Embryonic facial prominence (tissue), 1 donor: ENCODE data around the gene DMXL2.

Experiments used
- DNase-seq: peaks from one replicate; pipeline ENCODE4 v3.0.0-alpha.2; 2016; ENCODE audit errors: extremely low spot score

Gene DMXL2

DNA sequence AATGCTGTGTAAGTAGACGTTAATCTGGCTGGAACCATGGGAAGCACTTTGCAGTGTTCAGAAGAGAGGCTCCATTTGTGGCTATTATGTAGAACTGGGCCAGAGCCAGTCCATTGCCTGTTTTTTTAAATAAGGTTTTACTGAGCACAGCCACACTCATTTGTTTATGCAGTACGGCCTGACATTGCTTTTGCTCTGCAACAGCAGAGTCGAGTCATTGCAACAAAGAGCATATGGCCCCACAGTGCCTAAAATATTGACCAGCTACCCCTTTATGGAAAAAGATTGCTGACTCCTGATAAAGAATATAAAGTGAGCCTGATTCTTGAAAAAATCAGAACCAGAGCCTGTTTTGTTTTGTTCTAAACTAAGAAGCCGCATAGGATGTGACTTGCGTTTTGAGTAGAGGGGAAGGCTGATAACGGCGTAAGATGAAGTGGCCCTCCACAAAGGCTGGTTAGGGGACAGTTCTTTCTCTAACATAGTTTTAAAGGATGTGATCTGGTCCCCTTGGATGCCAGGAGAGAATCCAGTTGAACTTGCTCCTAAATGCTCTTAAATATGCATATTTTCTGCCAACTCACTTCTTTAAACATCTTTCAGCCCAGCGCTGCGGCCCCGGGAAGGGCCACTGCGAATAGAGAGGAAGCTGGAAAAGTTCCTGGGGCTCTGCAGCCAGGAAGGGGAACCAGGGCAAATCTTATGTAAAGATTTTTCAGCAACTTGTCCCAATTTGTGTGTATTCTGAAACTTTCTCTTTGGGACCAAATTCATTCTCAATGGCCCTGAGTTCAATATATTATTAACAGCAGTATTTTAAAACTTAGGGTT is 216.7 kb downstream of the DMXL2 start:
- DNase-seq: no peak

DNA sequence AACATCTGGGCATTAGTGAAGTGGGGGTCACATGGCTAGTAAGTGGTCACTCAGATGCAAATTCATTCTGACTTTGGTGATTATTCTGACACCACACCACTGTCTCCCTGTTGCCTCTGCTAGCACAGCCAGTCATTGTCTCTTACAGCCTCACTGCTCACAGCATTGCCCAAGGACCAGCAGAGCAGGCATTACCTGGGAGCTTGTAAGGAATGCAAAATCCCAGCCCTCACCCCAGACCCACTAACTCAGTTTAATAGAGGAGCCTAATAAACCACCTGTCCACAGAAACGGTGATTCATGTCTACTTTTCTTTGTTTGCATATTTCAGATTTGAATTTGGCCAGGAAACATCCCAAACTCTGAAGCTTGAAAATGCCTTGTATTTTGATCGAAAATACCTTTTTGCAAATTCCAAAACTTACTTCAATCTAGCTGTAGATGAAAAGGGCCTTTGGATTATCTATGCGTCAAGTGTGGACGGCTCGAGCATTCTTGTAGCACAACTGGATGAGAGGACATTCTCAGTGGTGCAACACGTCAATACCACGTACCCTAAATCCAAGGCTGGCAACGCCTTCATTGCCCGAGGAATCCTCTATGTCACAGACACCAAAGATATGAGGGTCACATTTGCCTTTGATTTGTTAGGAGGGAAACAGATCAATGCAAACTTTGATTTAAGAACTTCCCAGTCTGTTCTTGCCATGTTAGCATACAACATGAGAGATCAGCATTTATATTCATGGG is 218.4 kb downstream of the DMXL2 start:
- DNase-seq: no peak

DNA sequence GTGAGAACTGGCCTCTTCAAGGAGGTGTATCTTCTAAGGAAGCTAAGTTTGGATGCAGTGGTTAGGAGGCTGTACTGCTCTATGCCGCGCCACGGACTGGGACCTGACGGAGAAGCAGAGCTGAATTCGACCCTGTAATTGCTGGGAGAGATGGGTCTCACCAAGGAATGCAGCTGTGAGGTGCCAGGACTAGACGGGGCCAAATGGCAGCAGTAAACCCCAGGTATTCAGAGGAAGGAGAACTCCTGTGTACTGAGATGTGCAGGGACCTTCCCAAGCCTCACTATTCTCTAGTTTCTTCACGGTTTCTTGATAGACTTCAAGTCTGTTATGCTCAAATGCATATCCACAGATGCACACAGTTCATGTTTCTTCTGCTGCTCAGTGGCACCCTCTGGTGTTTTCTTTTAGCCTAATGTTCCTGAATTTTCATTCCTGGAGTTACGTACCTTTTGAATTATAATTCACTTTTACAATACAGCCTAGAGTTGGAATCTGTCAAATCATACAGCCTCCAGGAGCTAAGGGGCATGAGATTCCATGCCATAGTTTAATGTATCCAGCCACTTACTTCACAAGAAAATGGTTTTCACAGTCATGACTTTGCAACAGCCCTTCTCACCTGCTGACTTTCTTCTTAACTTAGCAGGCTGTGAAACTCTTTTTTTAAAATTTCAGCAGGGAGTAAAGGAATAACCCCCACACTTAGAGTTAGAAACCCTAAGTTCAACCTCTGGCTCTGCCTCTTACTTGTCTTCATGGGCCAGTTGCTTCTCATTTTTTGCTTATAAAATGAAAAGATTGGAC is 219.3 kb downstream of the DMXL2 start:
- DNase-seq: peak; percentile 32

DNA sequence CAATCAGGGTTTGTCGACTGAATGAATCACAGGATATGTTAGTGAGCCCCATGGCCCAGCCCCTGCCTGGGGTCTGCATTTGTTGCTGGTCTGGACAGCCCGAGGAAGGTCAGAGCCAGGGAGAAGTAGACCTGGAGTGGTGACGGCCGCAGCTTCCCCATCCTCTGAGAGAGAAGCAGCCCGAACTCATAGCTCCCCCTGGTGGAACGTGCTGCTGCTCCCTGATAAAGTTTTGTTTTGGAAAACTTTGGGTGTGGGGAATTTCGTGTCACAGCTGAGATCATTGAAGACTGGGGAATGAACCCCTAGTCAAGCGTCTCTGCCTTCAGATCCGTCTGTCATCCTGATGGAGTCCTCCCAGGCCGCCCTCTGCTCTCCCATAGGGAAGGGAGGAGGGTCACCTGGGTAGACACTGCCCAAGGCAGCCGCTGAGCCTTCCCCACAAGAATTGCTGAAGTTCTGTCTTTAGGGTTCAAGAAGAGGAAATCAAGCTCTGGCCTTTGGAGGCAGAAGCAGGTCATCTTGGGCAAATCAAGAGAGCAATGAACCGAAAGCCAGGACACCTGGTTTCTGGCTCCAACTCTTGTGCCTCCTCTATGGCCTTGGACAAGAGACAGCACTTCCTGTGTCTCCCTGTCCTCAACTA is 220.6 kb downstream of the DMXL2 start:
- no peak for DNase-seq

DNA sequence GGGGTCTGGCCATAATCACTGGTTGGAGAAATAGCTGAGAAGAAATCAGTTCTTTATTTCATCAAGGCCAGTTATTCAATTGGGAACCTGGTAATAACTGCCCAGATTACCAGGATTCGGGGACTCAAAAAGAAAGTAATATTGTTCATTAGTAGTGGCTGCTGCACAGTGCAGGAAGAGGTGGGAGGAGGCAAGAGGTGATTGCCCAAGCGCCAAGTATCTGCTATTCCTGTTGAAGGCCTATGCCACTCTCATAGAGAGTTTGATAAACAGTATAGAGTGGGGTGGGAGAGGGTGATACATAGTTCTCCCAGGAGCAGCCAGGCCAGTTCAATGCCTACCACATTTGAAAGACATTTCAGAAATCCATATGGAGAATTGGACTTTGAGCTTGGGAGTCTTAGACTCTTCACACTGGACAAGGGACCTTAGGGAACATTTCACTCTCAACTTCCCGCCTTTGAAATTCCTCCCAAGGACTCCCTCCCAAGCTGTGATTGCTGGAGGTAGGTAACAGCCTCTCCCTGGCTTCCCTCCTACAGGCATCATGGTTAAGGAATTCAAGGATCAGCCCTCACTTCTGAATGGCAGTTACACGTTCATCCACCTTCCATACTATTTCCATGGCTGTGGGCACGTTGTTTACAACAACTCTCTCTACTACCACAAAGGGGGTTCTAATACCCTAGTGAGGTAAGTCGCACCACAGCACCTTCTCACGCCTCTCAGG is 221.4 kb downstream of the DMXL2 start:
- DNase-seq: no peak

DNA sequence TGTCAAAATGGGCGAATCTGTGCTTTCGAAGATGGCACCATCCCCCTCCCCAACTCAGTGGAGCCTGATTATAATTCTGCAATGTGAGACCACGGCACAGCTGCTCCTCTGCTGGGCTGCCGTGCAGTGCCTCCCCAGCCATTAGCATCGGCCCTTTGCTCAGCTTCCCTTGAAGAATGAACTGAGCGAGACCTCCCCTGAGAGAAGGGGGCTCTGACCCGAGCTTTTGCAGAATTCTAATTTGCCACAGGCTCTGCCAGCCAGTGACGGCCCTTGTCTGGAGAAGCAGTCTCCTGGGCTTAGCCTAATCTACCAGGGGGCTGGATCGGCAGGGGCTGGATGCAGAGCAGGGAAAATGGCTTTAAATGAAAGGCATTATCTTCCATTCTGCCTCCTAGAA is 223.9 kb downstream of the DMXL2 start:
- DNase-seq: no peak
